ENCODE data around the gene ZFYVE19. TPM values are rescaled to one million over a fixed set of nuclear protein-coding genes. Genes with fewer than 3 reads are reported as not detected.

ZFYVE19 gene
- total and polyA plus RNA-seq, 2 donors (not counting 3 experiments of a cell fraction or from before 2014, with no cell fraction given) = 29.7 to 47.2 TPM

DNA sequence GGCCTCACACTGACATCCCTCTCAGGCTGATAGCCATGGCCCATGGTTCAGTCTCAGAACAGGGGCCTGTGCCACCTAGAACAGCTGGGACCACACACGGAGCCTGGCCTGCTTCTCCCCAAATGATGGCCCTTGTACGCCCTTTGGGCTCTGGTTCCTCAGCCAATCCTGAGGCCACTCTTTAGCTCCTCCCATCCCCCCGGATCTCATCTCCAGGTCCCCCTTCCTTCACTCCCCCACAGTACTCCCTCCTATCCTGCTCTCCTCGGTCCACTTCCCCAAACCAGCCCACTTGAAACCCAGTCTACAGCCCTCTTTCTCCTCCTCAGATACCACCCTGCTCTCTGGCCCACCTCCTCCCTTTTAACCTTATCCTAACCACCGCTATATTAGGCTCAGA, 17.8 kb upstream of the ZFYVE19 start:
- DNase-seq (ENCODE audit: low read depth, low spot score) (no peak), FAIRE-seq (no peak)
- BruUV-seq (replicated peaks) = no TSS peak
- Histone ChIP-seq H3K27me3 (ENCODE audit: control insufficient read depth in 2 of 2, insufficient read depth in 2 of 2, low read length in 2 of 2) (no peaks in the 10 kb centered on the region), H2AFZ (ENCODE audit: low read depth, low read length) (no peak overlapping the region), H3K9me1 (replicated peaks; ENCODE audit: control insufficient read depth, extremely low read depth, insufficient read depth, low read length) (no peaks in the 10 kb centered on the region), H3K79me2 (ENCODE audit: control insufficient read depth, insufficient read depth, low read length) (peaks cover 23% of the 10 kb centered on the region), H3K4me1 (ENCODE audit: control insufficient read depth, extremely low read depth, insufficient read depth, low read length) (peaks cover 34% of the 10 kb centered on the region), H3K9me3 (replicated peaks; ENCODE audit: control insufficient read depth, insufficient read depth, low read length) (no peaks in the 10 kb centered on the region), H3K4me2 (ENCODE audit: insufficient read depth, low read length) (no peak overlapping the region), H3K9ac (replicated peaks; ENCODE audit: extremely low read depth, insufficient read depth, low read length) (no peak overlapping the region), H3K36me3 (ENCODE audit: control insufficient read depth in 2 of 2, extremely low read depth in 1 of 2, insufficient read depth in 2 of 2, low read length in 2 of 2) (no peaks in the 10 kb centered on the region), H3K27ac (ENCODE audit: insufficient read depth, low read depth, low read length) (no peak overlapping the region), H4K20me1 (replicated peaks; ENCODE audit: control insufficient read depth, extremely low read depth, insufficient read depth, low read length) (no peaks in the 10 kb centered on the region), H3K4me3 (replicated peaks in 1 of 3; ENCODE audit: insufficient read depth in 1 of 3, low read depth in 1 of 3, low read length in 3 of 3) (no peak overlapping the region)
- intact Hi-C loops (cut with micrococcal nuclease) (loop anchor here (5.0 kb wide), 1 partner anchor 103 kb away; the partner anchor contains the start of gene VPS18), dilution Hi-C loops (cut with MboI; ENCODE audit: extremely low pct_ligation_motif_present, low sequenced_read_pairs) (no loop called here)
- TF ChIP-seq FOS (IDR thresholded peaks at IDR 0.05; ENCODE audit: borderline replicate concordance, insufficient read depth, low read length) (no peak), POLR2AphosphoS5 (IDR thresholded peaks at IDR 0.05; ENCODE audit: insufficient read depth, low read depth, low read length) (no peak), MYC (IDR thresholded peaks at IDR 0.05; ENCODE audit: low read depth, low read length) (no peak), EZH2 (IDR thresholded peaks at IDR 0.05; ENCODE audit: borderline replicate concordance, low read depth, low read length, severe bottlenecking) (no peak), POLR2A (IDR thresholded peaks at IDR 0.05; ENCODE audit: low read depth, low read length) (no peak), JUN (IDR thresholded peaks at IDR 0.05; ENCODE audit: borderline replicate concordance, insufficient read depth, insufficient read length, low read depth) (no peak)
- TF ChIP-seq, protein P1, sequence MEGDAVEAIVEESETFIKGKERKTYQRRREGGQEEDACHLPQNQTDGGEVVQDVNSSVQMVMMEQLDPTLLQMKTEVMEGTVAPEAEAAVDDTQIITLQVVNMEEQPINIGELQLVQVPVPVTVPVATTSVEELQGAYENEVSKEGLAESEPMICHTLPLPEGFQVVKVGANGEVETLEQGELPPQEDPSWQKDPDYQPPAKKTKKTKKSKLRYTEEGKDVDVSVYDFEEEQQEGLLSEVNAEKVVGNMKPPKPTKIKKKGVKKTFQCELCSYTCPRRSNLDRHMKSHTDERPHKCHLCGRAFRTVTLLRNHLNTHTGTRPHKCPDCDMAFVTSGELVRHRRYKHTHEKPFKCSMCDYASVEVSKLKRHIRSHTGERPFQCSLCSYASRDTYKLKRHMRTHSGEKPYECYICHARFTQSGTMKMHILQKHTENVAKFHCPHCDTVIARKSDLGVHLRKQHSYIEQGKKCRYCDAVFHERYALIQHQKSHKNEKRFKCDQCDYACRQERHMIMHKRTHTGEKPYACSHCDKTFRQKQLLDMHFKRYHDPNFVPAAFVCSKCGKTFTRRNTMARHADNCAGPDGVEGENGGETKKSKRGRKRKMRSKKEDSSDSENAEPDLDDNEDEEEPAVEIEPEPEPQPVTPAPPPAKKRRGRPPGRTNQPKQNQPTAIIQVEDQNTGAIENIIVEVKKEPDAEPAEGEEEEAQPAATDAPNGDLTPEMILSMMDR (IDR thresholded peaks at IDR 0.05; ENCODE audit: extremely low read depth in 1 of 2, insufficient read depth in 1 of 2, low read depth in 1 of 2, low read length in 2 of 2) = no peak
- TF ChIP-seq, protein P2, sequence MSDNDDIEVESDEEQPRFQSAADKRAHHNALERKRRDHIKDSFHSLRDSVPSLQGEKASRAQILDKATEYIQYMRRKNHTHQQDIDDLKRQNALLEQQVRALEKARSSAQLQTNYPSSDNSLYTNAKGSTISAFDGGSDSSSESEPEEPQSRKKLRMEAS (IDR thresholded peaks at IDR 0.05; ENCODE audit: insufficient read depth, insufficient read length) = no peak
- POLR2A ChIA-PET = no interaction called here
- CTCF ChIA-PET = interaction anchor here (2.5 kb wide), 1 partner anchor 25 kb away, joined by 7 read pairs; the partner anchor contains the start of gene GCHFR

Measured in endothelial cell of umbilical vein (primary cell).